Glomerular endothelial cell (primary cell): ENCODE results near the gene GLRB. TPM values are rescaled to one million over a fixed set of nuclear protein-coding genes. Genes with fewer than 3 reads are reported as not detected.
"Not testable (repeated sequence)": the region's sequence is repeated elsewhere in the genome, so short reads cannot be mapped to it uniquely, and the experiment has no call there.

Experiments used
- DNase-seq: peaks from one replicate; pipeline ENCODE4 v3.0.0-alpha.2; 2011; ENCODE audit warnings: low read depth, low spot score; ENCODE audit errors: extremely low read depth
- total RNA-seq: library from RNA; depleted of rRNA; stranded (reverse); fragments of >200 nt; gene quantifications from 2 replicates; pipeline ENCODE4 v1.2.3, GENCODE V29; 2015

GLRB gene
- total RNA-seq = 0.53 and 2.6 TPM in 2 replicates

GRCh38 chr4:157075811-157076577 lies at the start of gene GLRB:
GLRB (plus strand) TSS chr4:157076150; CDS start chr4:157078025, 1,875 bp downstream.
- DNase-seq = no peak

GRCh38 chr4:157035471-157035870 lies 40.5 kb upstream of the GLRB start:
- no peak for DNase-seq

GRCh38 chr4:157040405-157040804 lies 35.5 kb upstream of the GLRB start:
- no peak for DNase-seq

- DNase-seq = no peak
Measured at GRCh38 chr4:157043131-157043530, 32.8 kb upstream of the GLRB start.

GRCh38 chr4:157045507-157046127 lies 30.3 kb upstream of the GLRB start:
- DNase-seq = peak; percentile 39

GRCh38 chr4:157048248-157048647 lies 27.7 kb upstream of the GLRB start:
- no peak for DNase-seq

- no peak for DNase-seq
Measured at GRCh38 chr4:157050561-157050960, 25.4 kb upstream of the GLRB start.

GRCh38 chr4:157052429-157053040 lies 23.4 kb upstream of the GLRB start:
- DNase-seq = no peak

- no peak for DNase-seq
Measured at GRCh38 chr4:157057218-157057617, 18.7 kb upstream of the GLRB start.

- DNase-seq = not testable (repeated sequence)
Measured at GRCh38 chr4:157058899-157059298, 17.1 kb upstream of the GLRB start.

GRCh38 chr4:157072002-157072401 lies 3.9 kb upstream of the GLRB start:
- DNase-seq = no peak

- DNase-seq = no peak
Measured at GRCh38 chr4:157075401-157075800, 549 bp upstream of the GLRB start.

GRCh38 chr4:157076578-157076947 lies 613 bp downstream of the GLRB start:
- DNase-seq = no peak

GRCh38 chr4:157079441-157079840 lies 3.5 kb downstream of the GLRB start:
- no peak for DNase-seq

GRCh38 chr4:157080605-157081004 lies 4.7 kb downstream of the GLRB start:
- DNase-seq = no peak

GRCh38 chr4:157095716-157096115 lies 19.8 kb downstream of the GLRB start:
- no peak for DNase-seq

- DNase-seq = no peak
Measured at GRCh38 chr4:157096439-157096838, 20.5 kb downstream of the GLRB start.

- no peak for DNase-seq
Measured at GRCh38 chr4:157099506-157099905, 23.6 kb downstream of the GLRB start.

- DNase-seq = no peak
Measured at GRCh38 chr4:157104541-157104940, 28.6 kb downstream of the GLRB start.

GRCh38 chr4:157114671-157115070 lies 38.7 kb downstream of the GLRB start:
- DNase-seq = no peak

- no peak for DNase-seq
Measured at GRCh38 chr4:157115613-157116335, 39.8 kb downstream of the GLRB start.
